HUES64 (cell line): Measurements from ENCODE around the gene SPAST.

ENCODE experiments used
- H3K27ac ChIP-seq: 2 replicates; pipeline ENCODE4 v1.7.0; 2013; ENCODE audit warnings: low read depth, low read length, inconsistent platforms
- H3K27me3 ChIP-seq: 2 replicates; pipeline ENCODE4 v1.6.1; 2013; ENCODE audit warnings: mild to moderate bottlenecking, low read length; ENCODE audit not compliant: insufficient read depth
- H3K36me3 ChIP-seq: 2 replicates; pipeline ENCODE4 v1.6.1; 2013; ENCODE audit warnings: mild to moderate bottlenecking, low read length; ENCODE audit not compliant: insufficient read depth
- H3K4me1 ChIP-seq: 2 replicates; pipeline ENCODE4 v1.6.1; 2013; ENCODE audit warnings: mild to moderate bottlenecking, low read length, moderate library complexity; ENCODE audit not compliant: insufficient read depth
- H3K4me3 ChIP-seq: 2 replicates; pipeline ENCODE4 v1.5.1; 2013; ENCODE audit warnings: mild to moderate bottlenecking, low read length, moderate library complexity
- H3K9ac ChIP-seq: 2 replicates; pipeline ENCODE4 v1.6.1; 2013; ENCODE audit warnings: mild to moderate bottlenecking, low read depth, low read length
- H3K9me3 ChIP-seq: 2 replicates; pipeline ENCODE4 v1.6.1; 2013; ENCODE audit warnings: low read depth, low read length; ENCODE audit not compliant: insufficient read depth
- WGBS: fragments of 150-250, 120-280 bp; methylation state at CpG from one replicate; pipeline ENCODE4 v1.1.7; 2013; ENCODE audit warnings: missing lambda C conversion rate; 5-methylcytosine and 5-hydroxymethylcytosine counted together

The SPAST gene

GRCh38 chr2:32061430-32061829 lies 1.9 kb upstream of the SPAST start:
- H3K27ac ChIP-seq, result no peak overlapping the region
- 94% methylated on average over 8 of the region's 8 CpGs for WGBS
- no peak overlapping the region for H3K4me3 ChIP-seq
- H3K27me3 ChIP-seq, result no peaks in the 10 kb centered on the region
- H3K9me3 ChIP-seq, result no peaks in the 10 kb centered on the region
- no peak overlapping the region for H3K9ac ChIP-seq
- H3K36me3 ChIP-seq, result peaks cover 8% of the 10 kb centered on the region; the same call in 1 of the 2 replicates
- H3K4me1 ChIP-seq, result peaks cover 4% of the 10 kb centered on the region; the same call in 1 of the 2 replicates

- peaks cover 4% of the 10 kb centered on the region; the same call in 1 of the 2 replicates for H3K4me1 ChIP-seq
- no peaks in the 10 kb centered on the region for H3K27me3 ChIP-seq
- H3K27ac ChIP-seq, result no peak overlapping the region
- H3K4me3 ChIP-seq, result peak overlapping the region; percentile 84
- peak overlapping the region; percentile 4; the same call in 1 of the 2 replicates for H3K9ac ChIP-seq
- no peaks in the 10 kb centered on the region for H3K9me3 ChIP-seq
- peaks cover 8% of the 10 kb centered on the region; the same call in 1 of the 2 replicates for H3K36me3 ChIP-seq
- WGBS, result 59% methylated on average over 13 of the region's 13 CpGs
Measured at GRCh38 chr2:32061973-32062861, 1.1 kb upstream of the SPAST start.

DNA sequence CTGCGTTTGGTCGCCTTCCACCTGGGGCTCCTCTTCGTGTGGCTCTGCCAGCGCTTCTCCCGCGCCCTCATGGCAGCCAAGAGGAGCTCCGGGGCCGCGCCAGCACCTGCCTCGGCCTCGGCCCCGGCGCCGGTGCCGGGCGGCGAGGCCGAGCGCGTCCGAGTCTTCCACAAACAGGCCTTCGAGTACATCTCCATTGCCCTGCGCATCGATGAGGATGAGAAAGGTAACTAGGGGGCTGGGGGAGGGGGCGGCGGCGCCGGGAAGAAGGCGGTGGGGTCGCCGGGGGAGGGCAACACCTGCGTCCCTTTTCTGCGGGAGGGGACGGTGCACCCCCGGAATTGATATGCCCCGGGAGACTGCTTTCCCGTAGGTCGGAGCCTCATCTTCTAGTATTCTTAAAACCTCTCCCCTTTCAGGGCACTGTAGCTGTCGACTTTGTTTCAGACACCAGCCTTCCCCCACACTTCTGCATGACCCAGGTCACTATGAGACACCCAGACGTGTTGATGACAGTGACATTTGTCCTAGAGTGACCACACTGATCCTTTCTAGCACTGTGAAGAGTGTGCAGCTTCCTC lies 755 bp downstream of the SPAST start:
- under 1% methylated on average over 40 of the region's 40 CpGs for WGBS
- Histone ChIP-seq H3K9me3 (no peaks in the 10 kb centered on the region), H3K4me3 (peak overlapping the region; percentile 84), H3K9ac (peak overlapping the region; percentile 85), H3K27me3 (no peaks in the 10 kb centered on the region), H3K27ac (peak overlapping the region; percentile 89), H3K36me3 (peaks cover 8% of the 10 kb centered on the region; the same call in 1 of the 2 replicates), H3K4me1 (peaks cover 4% of the 10 kb centered on the region; the same call in 1 of the 2 replicates)

GRCh38 chr2:32064713-32065112 lies 1.4 kb downstream of the SPAST start:
- peak overlapping the region; percentile 84 for H3K4me3 ChIP-seq
- 94% methylated on average over 7 of the region's 8 CpGs for WGBS
- peaks cover 8% of the 10 kb centered on the region; the same call in 1 of the 2 replicates for H3K36me3 ChIP-seq
- H3K9me3 ChIP-seq, result no peaks in the 10 kb centered on the region
- H3K27ac ChIP-seq, result no peak overlapping the region
- peaks cover 4% of the 10 kb centered on the region; the same call in 1 of the 2 replicates for H3K4me1 ChIP-seq
- peak overlapping the region; percentile 85; the same call in 1 of the 2 replicates for H3K9ac ChIP-seq
- H3K27me3 ChIP-seq, result no peaks in the 10 kb centered on the region

GRCh38 chr2:32067549-32067948 lies 4.2 kb downstream of the SPAST start:
- no peaks in the 10 kb centered on the region for H3K27me3 ChIP-seq
- H3K36me3 ChIP-seq, result peaks cover 8% of the 10 kb centered on the region; the same call in 1 of the 2 replicates
- H3K27ac ChIP-seq, result no peak overlapping the region
- H3K9ac ChIP-seq, result no peak overlapping the region
- no peak overlapping the region for H3K4me3 ChIP-seq
- no peaks in the 10 kb centered on the region for H3K9me3 ChIP-seq
- WGBS, result no CpG with 5 or more reads among the region's 2 CpGs
- H3K4me1 ChIP-seq, result peaks cover 4% of the 10 kb centered on the region; the same call in 1 of the 2 replicates

- Histone ChIP-seq H3K4me3 (no peak overlapping the region), H3K36me3 (no peaks in the 10 kb centered on the region; the same call in 1 of the 2 replicates), H3K4me1 (no peaks in the 10 kb centered on the region), H3K27me3 (no peaks in the 10 kb centered on the region), H3K9me3 (no peaks in the 10 kb centered on the region), H3K9ac (no peak overlapping the region), H3K27ac (no peak overlapping the region)
- WGBS, result 93% methylated on average over 1 of the region's 2 CpGs
Measured at GRCh38 chr2:32074134-32074506, 10.8 kb downstream of the SPAST start.

DNA sequence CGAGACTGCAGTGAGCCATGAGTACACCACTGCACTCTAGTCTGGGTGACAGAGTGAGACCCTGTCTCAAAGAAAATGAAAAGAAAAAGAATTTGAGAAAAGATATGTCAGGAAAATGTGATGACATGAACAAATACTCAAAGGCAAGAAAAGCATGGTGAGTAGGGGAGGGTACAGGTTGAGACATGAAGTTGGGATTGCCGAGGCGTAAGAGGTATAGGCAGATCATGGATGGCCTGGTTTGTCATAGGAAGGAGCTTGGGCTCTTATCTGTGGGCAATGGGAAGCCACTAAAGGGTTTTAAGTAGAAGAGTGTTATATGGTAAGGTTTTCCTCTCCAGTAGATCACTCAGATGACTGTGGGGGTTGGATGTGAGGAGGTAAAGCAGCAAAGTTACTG lies 32.3 kb downstream of the SPAST start:
- Histone ChIP-seq H3K9me3 (no peaks in the 10 kb centered on the region), H3K9ac (no peak overlapping the region), H3K4me3 (no peak overlapping the region), H3K27me3 (no peaks in the 10 kb centered on the region), H3K36me3 (peaks cover 19% of the 10 kb centered on the region; the same call in 1 of the 2 replicates), H3K27ac (no peak overlapping the region), H3K4me1 (no peaks in the 10 kb centered on the region)
- WGBS, result 91% methylated on average over 3 of the region's 3 CpGs

GRCh38 chr2:32108111-32108510 lies 44.8 kb downstream of the SPAST start:
- Histone ChIP-seq H3K4me3 (no peak overlapping the region), H3K4me1 (no peaks in the 10 kb centered on the region), H3K36me3 (peaks cover 27% of the 10 kb centered on the region), H3K9ac (no peak overlapping the region), H3K27ac (no peak overlapping the region), H3K9me3 (peaks cover 17% of the 10 kb centered on the region), H3K27me3 (no peaks in the 10 kb centered on the region)
- 100% methylated on average over 2 of the region's 2 CpGs for whole genome bisulfite sequencing

DNA sequence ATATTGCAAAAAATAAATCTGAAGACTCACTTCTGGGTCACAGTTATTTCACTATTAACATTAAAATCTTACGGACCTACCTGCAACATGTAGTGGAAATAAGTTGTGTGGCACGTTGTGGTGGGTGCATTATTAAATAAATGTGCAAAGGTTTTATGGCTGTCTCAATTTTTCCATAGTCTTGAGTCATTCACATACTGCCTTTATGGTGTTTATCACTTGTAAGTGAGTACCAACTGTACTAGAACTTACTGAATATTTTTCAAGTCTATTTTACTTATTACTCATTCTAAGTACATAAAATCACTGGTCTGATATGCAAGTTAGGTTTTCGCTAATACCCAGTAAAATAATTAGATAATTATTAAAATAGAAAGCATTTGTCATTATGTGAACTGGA lies 54.7 kb downstream of the SPAST start:
- Histone ChIP-seq H3K27ac (no peak overlapping the region), H3K4me3 (no peak overlapping the region), H3K9ac (no peak overlapping the region), H3K4me1 (no peaks in the 10 kb centered on the region), H3K36me3 (peaks cover 27% of the 10 kb centered on the region; the same call in 1 of the 2 replicates), H3K9me3 (no peaks in the 10 kb centered on the region), H3K27me3 (no peaks in the 10 kb centered on the region)
- WGBS, result 100% methylated on average over 1 of the region's 3 CpGs

DNA sequence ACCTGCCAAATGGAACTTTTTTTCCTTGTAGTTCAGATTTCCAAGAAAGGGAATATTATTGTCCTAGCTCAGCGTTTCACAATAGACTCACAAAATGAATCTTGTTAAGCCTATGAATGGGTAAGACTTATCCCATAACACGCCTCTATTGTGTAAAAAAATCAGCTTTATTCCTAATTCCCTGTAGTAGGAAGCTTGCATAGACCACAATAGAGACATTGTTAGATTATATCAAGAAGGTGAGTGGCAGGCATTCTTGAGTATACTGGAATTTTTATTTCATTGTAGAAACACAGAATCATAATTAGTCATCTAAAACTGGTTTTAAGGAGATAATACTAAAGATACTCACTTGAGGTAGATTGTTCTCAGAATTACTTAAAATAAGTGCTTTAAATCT lies 55.8 kb downstream of the SPAST start:
- Histone ChIP-seq H3K4me1 (no peaks in the 10 kb centered on the region), H3K27ac (no peak overlapping the region), H3K4me3 (no peak overlapping the region), H3K36me3 (peaks cover 30% of the 10 kb centered on the region; the same call in 1 of the 2 replicates), H3K9me3 (no peaks in the 10 kb centered on the region), H3K9ac (no peak overlapping the region), H3K27me3 (no peaks in the 10 kb centered on the region)
- WGBS, result 71% methylated on average over 1 of the region's 2 CpGs

DNA sequence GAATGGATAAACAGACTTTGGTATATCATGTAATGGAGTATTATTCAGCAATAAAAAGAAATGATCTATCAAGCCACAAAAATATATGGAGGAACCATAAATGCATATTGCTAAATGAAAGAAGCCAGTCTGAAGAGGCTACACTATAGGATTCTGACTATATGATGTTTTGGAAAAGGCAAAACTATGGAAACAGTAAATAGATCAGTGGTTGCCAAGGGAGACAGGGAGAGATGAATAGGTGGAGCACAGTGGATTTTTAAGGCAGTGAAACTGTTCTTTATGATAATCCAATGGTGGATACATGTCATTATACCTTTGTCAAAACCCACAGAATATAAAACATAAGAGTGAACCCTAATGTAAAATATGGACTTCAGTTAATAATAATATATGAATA lies 61.3 kb downstream of the SPAST start:
- no peak overlapping the region for H3K4me3 ChIP-seq
- no peak overlapping the region for H3K9ac ChIP-seq
- no peak overlapping the region for H3K27ac ChIP-seq
- no peaks in the 10 kb centered on the region for H3K4me1 ChIP-seq
- no peaks in the 10 kb centered on the region for H3K9me3 ChIP-seq
- H3K27me3 ChIP-seq, result no peaks in the 10 kb centered on the region
- peaks cover 31% of the 10 kb centered on the region for H3K36me3 ChIP-seq
